Measurements from ENCODE around the gene POLE3. TPM values are rescaled to one million over a fixed set of nuclear protein-coding genes. Genes with fewer than 3 reads are reported as not detected.

Gene POLE3
- polyA plus RNA-seq, 3 donors = 36.1 to 113 (median 92.1) TPM

GRCh38 chr9:113373676-113374392 lies 36.6 kb downstream of the POLE3 start:
- Histone ChIP-seq H4K20me1 (ENCODE audit: insufficient read depth, low read length) (no peaks in the 10 kb centered on the region), H3K4me1 (ENCODE audit: control insufficient read depth in 1 of 2, insufficient read depth in 2 of 2, low read length in 2 of 2) (peaks cover 9 to 11% of the 10 kb centered on the region in 2 donors), H3K27me3 (ENCODE audit: control insufficient read depth in 2 of 2, insufficient read depth in 2 of 2, low read length in 2 of 2) (no peaks in the 10 kb centered on the region), H3K4me3 (replicated peaks in 1 of 3; ENCODE audit: low read depth in 2 of 3, low read length in 3 of 3) (no peak overlapping the region), H2AFZ (ENCODE audit: insufficient read depth, low read depth, low read length, poor library complexity, severe bottlenecking) (no peak overlapping the region), H3K9me3 (replicated peaks in 1 of 2; ENCODE audit: control insufficient read depth in 1 of 2, insufficient read depth in 1 of 2, low read length in 2 of 2) (no peaks in the 10 kb centered on the region), H3K9ac (ENCODE audit: insufficient read depth, low read length, poor library complexity, severe bottlenecking) (no peak overlapping the region), H3K27ac (ENCODE audit: low read depth in 1 of 2, low read length in 2 of 2) (no peak overlapping the region), H3K4me2 (replicated peaks; ENCODE audit: extremely low read depth, low read length, poor library complexity, severe bottlenecking) (no peak overlapping the region), H3K36me3 (replicated peaks in 1 of 2; ENCODE audit: control insufficient read depth in 1 of 2, insufficient read depth in 2 of 2, low read length in 2 of 2) (peaks cover 9 to 21% of the 10 kb centered on the region in 2 donors), H3K79me2 (ENCODE audit: insufficient read depth, low read length) (no peaks in the 10 kb centered on the region)
- intact Hi-C loops (cut with micrococcal nuclease) = no loop called here
- DNase-seq = no peak
- Mint-ChIP-seq H3K9me3 (no peaks in the 10 kb centered on the region), H3K4me1 (peaks cover 15% of the 10 kb centered on the region), H3K4me3 (no peak overlapping the region), H3K27ac (no peak overlapping the region), H3K36me3 (peaks cover 8 to 23% of the 10 kb centered on the region in 2 donors), H3K27me3 (ENCODE audit: low read depth in 3 of 3) (no peaks in the 10 kb centered on the region)
- WGBS (ENCODE audit: insufficient coverage) = 95% methylated on average over 20 of the region's 24 CpGs
- no peak for TF ChIP-seq CTCF (IDR thresholded peaks at IDR 0.05)

- TF ChIP-seq CTCF (IDR thresholded peaks at IDR 0.05) = no peak
- peaks cover 9 to 11% of the 10 kb centered on the region in 2 donors for H3K4me1 ChIP-seq (ENCODE audit: control insufficient read depth in 1 of 2, insufficient read depth in 2 of 2, low read length in 2 of 2)
- peaks cover 9 to 21% of the 10 kb centered on the region in 2 donors for H3K36me3 ChIP-seq (replicated peaks in 1 of 2; ENCODE audit: control insufficient read depth in 1 of 2, insufficient read depth in 2 of 2, low read length in 2 of 2)
- H3K36me3 Mint-ChIP-seq = peaks cover 8 to 23% of the 10 kb centered on the region in 2 donors
- H3K9me3 ChIP-seq (replicated peaks in 1 of 2; ENCODE audit: control insufficient read depth in 1 of 2, insufficient read depth in 1 of 2, low read length in 2 of 2) = no peaks in the 10 kb centered on the region
- no peak overlapping the region for H3K4me3 ChIP-seq (replicated peaks in 1 of 3; ENCODE audit: low read depth in 2 of 3, low read length in 3 of 3)
- H3K4me2 ChIP-seq (replicated peaks; ENCODE audit: extremely low read depth, low read length, poor library complexity, severe bottlenecking) = no peak overlapping the region
- H3K27me3 Mint-ChIP-seq (ENCODE audit: low read depth in 3 of 3) = no peaks in the 10 kb centered on the region
- H3K4me1 Mint-ChIP-seq = peaks cover 15% of the 10 kb centered on the region
- no peak for DNase-seq
- intact Hi-C loops (cut with micrococcal nuclease) = no loop called here
- no peaks in the 10 kb centered on the region for H3K27me3 ChIP-seq (ENCODE audit: control insufficient read depth in 2 of 2, insufficient read depth in 2 of 2, low read length in 2 of 2)
- 88% methylated on average over 2 of the region's 3 CpGs for WGBS (ENCODE audit: insufficient coverage)
- no peak overlapping the region for H3K9ac ChIP-seq (ENCODE audit: insufficient read depth, low read length, poor library complexity, severe bottlenecking)
- H4K20me1 ChIP-seq (ENCODE audit: insufficient read depth, low read length) = no peaks in the 10 kb centered on the region
- H2AFZ ChIP-seq (ENCODE audit: insufficient read depth, low read depth, low read length, poor library complexity, severe bottlenecking) = no peak overlapping the region
- no peaks in the 10 kb centered on the region for H3K79me2 ChIP-seq (ENCODE audit: insufficient read depth, low read length)
- no peak overlapping the region for H3K4me3 Mint-ChIP-seq
- no peak overlapping the region for H3K27ac Mint-ChIP-seq
- H3K9me3 Mint-ChIP-seq = no peaks in the 10 kb centered on the region
- no peak overlapping the region for H3K27ac ChIP-seq (ENCODE audit: low read depth in 1 of 2, low read length in 2 of 2)
These were observed 37.2 kb downstream of the POLE3 start for GRCh38 chr9:113373256-113373655.
